ENCODE results near the gene GRID1.

DNA sequence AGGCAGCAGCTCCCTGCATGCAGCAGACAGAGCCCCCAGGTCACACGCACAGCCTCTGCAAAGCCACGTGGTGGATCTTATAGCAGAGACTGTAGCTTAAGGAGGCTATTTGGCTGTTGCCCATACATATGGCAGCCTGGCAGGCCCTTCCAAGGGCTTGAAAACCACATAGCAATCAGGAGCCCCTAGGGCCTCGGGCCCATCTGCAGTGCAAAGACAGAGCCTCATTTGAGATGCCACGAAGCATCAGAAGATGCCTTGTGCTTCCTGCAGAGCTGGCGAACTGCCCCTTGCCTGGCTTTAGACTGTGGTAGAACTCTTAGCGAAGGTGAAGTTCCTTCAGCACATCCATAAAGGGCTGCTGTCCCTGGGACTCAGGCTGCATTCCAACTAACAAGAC lies 309.9 kb downstream of the GRID1 start:
- TF ChIP-seq, protein P1, sequence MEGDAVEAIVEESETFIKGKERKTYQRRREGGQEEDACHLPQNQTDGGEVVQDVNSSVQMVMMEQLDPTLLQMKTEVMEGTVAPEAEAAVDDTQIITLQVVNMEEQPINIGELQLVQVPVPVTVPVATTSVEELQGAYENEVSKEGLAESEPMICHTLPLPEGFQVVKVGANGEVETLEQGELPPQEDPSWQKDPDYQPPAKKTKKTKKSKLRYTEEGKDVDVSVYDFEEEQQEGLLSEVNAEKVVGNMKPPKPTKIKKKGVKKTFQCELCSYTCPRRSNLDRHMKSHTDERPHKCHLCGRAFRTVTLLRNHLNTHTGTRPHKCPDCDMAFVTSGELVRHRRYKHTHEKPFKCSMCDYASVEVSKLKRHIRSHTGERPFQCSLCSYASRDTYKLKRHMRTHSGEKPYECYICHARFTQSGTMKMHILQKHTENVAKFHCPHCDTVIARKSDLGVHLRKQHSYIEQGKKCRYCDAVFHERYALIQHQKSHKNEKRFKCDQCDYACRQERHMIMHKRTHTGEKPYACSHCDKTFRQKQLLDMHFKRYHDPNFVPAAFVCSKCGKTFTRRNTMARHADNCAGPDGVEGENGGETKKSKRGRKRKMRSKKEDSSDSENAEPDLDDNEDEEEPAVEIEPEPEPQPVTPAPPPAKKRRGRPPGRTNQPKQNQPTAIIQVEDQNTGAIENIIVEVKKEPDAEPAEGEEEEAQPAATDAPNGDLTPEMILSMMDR (conservative IDR thresholded peaks at IDR 0.05): no peak
- no peak for TF ChIP-seq EZH2 (IDR thresholded peaks at IDR 0.05; ENCODE audit: low read depth)
